ENCODE results near the gene PHACTR1.
"Not testable (repeated sequence)": the region's sequence is repeated elsewhere in the genome, so short reads cannot be mapped to it uniquely, and the experiment has no call there.

PHACTR1 gene

DNA sequence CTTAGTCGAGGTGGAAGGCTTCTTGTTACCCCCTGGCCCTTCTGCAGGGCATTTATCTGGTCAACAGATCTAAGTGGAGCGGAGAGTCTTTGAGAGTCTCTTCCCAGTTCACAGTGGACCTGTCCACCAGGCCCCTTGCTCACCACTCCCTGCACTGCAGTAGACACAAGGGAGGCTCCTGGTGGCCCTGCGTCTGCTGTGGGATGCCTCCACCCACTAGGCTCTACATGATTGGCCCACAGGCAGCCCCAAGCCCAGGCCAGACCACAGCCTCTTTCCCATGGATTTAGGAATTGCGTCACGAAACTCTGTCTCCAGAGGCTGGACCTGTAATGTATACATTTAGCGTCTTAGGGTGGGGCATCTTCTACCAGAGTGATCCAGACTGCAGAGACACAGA, 583.4 kb downstream of the PHACTR1 start:
- DNase-seq = no peak

DNA sequence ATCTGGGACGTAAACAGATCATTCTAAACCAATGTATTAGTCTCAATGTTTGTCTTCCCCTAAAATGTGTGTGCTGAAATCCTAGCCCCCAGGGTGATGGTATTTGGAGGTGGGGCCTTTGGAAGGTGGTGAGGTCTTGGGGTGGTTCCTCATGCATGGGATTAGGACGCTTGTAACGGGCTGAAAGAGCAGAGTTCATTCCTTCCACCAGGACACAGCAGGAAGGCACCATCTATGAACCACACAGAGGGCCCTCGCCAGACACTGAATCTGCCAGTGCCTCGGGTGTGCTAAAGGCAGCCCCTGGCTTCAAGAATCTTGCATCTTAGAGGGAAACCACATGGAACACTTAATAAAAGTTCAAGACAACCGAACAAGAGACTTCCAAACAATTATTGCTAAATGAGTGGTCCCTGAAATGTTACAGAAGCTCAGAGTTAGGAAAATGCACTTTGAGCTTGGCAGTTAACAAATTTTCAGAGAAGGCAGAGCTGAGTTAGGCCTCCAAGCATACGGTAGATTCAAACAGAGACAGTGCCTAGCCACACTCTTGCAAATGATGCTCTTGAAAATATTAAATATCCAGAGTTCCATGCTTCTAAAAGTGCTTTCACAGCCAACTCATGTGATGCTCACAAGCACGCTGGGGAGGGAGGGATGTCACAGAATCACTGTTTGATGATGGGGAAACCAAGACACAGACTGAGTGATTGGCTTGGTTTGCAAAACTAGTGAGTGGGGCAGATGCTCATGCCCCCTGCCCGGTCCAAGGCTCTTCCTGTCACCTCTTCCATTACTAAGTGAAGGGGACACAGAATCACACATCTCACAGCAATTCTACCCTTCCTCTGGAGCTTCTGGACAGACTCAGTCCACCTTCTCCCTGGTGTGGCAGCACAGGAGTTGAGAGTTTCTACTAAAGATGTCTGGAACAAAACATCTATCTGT, 584.4 kb downstream of the PHACTR1 start:
- DNase-seq = no peak

DNA sequence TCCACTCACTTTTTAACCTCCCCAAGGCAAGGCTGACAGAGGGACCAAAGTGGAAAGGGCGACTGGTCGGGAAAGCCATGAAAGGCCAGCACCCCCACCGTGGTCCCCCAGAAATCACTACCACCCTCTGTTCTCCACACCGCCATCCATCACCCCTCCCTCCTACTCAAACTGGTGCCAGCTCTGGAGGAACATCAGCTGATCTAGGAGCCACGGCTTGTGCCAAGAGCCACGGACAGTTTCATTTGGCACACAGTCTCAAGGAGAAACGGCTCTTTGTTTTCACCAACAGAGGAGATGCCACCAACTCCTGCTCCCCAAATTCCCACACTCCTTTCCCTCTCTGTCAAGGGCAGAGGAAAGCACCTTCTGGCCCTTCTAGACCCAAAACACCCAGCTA, 585.7 kb downstream of the PHACTR1 start:
- no peak for DNase-seq

DNA sequence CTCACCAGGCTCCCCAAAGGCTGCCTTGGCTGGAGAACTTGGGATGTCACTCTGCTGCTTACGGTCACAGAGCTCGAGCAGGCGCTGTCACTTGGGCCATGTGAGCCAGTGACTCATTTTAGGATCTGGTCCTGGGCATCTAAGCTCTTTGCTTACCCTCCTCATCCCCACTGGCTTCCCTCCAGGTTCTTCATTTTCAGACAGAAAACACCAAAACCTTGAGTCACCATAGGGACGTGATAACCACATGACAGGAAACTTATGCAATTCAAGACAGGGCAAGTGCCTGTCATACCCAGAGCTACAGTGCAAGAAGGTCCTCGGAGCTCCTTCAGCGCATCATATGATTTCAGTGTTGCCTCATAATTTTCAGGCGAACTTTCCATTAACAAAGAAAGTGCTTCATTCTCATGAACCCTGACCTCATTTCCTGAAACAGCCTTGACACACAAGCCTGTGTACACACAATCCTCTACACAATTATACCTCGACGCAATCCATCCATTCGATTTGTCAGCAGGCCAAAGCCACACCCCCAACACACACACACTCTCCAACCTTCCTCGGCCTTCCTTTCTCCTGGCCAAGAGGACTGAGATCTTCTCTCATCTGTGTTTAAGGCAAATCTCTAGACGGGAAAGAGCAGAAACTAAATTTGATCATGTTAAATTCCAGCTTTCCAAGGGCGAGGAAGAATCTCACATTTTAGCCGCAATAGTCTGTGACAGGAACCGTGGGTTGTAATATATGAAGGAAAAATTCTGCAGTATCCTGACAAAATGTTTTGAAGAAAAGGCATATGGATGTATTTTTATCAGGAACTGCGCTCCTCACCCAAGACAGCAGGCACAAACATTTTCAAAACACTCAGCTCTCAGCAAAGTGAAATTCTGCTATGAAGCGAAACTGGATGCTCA, 586.4 kb downstream of the PHACTR1 start:
- no peak for DNase-seq

DNA sequence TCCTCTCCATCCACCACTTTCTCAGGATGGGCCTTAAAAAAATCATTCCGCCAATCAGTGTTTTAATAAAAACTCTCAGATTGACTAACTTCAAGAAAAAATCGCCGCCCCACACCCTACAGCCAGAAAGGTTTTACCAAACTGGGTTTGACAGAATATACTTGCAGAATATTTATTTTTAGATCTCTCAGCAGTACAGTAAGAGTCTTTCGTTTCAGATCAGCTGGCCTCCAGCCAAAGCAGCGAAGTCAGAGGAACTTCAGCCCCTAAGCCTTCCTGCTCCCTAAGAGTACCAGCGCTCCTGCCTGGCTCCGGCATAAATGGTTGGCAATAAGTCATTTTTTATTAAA, 587.1 kb downstream of the PHACTR1 start:
- DNase-seq = no peak

DNA sequence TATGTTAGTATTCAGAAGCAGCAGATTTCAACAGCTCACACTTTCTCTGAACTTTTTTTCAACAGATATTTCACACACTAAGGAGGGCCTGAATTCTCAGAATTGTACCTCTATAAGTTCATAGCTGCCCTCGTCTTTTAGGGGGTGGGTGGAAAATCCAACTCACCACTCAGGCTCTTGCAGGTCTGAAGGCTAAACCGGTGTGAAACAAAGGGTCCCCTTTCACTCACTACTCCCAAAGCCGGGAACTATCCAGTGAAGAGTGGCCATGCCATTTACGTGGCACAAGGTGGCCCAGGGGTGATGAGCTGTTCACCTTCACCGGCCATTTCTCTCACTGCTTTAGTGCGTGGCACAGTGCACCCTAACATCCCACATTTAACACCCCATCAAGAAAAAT, 587.5 kb downstream of the PHACTR1 start:
- DNase-seq = no peak

DNA sequence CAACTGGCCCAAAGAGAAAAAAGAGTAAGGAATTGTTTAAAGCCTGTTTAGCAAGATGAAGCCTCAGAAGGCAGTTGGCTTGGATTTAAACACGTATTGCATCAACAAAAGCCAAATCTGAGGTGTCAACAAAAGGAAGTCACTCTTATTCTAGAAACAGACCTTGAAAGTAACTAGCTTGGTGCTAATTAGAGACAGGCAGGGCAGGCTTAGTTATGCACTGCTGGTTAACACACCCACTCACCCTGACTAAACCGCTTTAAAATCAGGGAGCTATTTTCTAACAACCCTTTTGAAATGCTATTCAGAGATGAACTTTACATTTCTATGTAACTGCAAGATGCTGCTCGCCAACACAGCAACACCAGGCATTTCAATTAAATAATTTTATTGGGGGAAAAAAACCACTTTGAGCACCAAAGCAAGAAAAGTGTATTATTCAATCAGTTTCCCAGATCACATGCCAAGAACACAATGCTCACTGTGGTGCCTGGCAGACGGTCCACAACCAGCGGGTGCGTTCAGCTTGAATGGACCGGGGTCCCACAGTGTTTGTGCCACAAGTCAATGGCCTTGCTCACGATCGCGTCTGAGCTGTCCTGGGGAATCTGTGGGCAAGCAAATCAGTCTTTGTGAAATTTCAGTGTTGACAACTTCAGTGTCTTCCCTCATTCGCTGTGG, 588.2 kb downstream of the PHACTR1 start:
- no peak for DNase-seq

DNA sequence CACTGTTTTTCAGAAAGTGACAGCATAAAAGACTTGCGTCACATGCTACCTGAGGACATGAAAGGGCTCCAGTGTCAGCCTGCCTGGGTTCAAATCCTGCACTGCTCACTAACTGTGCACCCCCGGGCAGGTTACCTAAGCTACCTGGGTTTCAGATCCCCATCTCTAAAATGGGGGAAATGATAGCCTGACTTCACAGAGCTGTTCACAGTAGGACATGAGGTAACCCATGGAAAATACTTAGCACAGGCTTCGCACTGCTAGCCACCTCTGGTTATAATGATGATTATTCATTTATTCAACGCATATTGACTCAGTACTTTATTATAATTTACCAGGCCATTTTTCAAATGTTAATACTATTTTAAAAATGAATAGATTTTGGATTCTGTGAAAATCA, 588.7 kb downstream of the PHACTR1 start:
- no peak for DNase-seq

DNA sequence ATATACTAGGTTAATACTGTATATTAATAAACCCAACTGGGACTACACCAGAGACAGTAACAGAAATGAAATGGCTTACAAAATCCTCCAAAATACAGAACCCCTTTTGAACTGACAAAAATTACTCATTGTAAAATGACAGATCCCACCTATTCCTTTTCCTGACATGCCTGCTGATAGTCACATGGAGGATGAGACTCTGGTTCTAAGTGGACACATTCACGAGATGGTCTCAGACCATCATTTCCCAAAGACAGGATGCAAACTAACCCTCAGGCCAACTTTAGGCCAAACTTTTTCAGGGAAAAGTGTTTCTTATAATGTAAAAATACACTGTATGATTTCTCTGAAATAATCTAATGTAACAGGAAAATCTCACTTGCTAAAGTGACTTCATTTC, 589.2 kb downstream of the PHACTR1 start:
- no peak for DNase-seq

DNA sequence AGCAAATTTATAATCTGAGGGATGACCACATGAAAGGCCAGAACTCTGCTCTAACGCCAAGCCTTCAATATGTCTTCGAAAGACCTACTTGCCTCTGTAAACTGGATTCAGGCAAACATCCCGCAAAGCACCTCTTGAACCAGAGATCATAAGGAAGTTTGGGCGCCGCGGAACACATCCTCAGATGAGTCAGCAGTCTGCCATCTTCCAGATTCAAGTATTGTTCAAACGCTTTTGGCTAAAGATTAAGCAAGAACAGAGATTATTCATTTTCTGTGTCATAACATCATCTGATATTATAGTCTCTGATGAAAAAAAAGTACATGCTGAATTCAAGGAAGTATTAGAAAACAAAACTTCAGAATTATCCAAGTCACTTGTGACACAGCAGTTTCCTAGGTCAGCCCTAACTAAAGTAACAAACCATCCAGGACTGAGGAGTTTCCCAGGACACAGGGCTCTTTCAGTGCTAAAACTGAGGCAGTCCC, 591.0 kb downstream of the PHACTR1 start:
- DNase-seq = no peak

DNA sequence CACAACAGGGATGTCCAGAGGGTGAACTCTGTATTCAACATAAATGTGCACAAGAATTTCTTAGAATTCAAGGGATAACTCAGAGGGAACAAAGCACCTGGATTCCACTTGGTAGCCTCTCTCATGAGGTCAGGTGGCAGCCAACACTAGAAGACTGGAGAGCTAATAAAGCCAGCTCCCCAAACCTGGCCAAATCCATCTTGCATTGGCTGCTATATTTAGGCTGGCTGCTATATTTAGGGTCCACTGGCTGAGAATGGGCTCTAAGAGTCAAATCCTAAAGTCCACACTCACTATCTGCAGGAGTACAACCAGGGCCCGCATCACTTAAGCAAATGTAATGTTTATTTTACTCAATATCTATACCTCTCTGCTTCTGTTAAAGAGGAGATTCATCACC, 591.8 kb downstream of the PHACTR1 start:
- no peak for DNase-seq

DNA sequence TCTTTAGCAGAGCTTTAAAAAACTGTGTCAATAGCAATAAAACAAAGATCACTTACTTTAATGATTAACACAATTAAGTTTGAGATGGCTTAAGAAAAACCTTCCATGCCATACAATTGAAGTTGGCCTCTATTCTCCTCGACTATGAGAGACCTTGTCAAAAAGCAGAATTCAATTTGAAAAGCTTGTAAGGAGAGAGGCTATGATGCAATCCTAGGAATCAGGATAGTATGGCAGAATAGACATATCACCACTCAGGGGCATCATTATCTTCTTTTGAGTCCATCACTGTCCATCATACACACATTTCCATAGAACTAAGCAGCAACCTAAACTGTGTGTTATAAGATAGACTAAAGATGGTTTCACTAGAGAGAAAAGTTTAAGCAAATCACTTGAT, 594.6 kb downstream of the PHACTR1 start:
- no peak for DNase-seq

DNA sequence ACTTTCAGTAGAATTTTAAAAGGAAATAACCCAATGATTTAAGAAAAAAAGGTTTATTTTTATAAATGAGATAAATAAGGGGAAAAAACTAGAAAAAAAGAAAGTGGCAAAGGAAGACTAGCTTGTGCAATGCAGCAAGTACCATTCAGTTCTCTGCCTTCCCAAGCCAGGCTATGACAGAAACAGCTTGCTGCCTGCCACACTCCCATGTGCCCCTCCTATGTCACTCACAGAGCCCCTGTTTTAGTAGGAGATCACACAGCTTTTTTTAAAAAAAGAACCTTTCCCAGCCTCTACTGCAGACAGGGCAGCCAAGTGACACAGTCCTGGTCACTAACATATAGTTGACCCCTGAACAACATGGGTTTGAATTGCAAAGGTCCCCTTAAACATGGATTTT, 598.2 kb downstream of the PHACTR1 start:
- DNase-seq = no peak

DNA sequence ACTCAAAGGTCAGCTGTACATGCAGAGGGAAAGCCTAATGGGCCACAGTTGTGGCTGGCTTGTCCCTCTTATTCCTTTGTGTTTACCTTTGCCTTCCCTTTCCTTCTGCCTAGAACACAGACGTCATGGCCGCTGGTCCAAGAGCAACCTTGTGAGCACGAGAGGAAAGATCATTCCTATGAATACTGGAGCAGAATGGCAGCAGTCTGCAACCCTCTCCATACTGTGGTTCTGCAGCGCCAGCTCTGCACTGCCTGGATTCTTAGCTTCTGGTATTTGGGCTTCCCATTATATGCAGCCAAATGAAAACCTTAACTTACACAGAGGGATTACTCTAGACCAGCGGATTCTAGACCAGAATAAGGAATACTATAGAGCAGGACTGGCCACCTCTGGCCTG, 599.3 kb downstream of the PHACTR1 start:
- DNase-seq = no peak

DNA sequence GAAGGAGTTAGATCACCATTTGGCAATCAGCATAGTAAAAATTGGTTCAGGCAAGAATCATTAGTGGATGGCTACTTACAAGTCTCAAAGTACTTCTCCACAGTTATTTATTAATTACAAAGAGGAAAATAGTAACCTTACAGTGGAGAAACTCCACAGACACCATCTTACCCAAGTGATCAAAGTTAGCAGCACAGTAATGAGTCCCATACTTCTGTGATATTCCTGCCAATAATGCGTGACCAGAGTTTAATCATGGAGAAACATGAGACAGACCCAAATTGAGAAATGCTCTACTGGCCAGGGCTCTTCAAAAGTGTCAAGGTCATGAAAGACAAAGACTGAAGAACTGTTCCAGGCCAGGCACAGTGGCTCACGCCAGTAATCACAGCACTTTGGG, 602.3 kb downstream of the PHACTR1 start:
- no peak for DNase-seq

DNA sequence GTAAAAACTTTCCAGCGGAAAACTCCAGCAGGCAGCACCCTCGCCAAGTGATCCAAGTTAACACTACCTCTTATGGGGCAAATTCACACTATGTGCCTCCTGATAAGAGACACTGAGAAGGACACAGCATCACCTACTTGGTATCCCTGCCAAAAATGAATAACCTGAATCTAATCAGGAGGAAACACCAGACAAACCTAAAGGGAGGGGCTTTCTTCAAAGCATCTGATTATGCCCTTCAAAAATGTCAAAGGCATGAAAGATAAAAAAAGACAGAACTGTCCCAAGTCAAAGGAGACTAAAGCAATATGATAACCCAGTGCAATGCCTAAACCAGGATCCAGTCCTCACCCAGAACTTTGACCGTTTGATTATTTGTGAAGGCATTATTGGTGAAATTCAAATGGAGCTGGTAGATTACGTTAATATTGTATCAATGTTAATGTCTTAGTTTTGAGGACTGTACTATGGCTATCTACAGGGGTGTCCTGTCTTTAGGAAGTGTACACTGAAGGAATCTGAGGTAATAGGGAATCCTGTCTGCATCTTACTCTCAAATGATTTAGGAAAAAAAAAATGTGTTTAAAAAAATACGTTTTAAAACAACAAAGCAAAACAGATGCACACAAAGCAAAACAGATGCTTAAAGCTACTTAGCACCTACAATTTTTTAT, 603.5 kb downstream of the PHACTR1 start:
- no peak for DNase-seq

DNA sequence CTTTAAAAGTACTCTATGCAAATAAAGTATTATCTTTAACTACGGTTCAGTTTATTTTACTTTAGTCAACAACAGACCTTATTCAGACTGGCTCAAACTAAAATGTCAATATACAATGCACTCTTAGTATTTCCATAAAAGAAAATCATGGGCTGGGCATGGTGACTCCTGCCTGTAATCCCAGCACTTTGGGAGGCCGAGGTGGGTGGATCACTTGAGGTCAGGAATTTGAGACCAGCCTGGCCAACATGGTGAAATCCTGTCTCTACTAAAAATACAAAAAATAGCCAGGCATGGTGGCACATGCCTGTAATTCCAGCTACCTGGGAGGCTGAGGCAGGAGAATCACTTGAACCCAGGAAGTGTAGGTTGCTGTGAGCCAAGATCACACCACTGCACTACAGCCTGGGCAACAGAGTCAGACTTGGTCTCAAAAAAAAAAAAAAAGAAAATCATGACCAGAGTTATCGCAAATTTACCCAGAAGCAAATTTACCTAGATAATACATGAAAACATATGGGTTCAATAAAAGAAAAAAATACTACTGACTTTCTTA, 609.5 kb downstream of the PHACTR1 start:
- DNase-seq = not testable (repeated sequence)

DNA sequence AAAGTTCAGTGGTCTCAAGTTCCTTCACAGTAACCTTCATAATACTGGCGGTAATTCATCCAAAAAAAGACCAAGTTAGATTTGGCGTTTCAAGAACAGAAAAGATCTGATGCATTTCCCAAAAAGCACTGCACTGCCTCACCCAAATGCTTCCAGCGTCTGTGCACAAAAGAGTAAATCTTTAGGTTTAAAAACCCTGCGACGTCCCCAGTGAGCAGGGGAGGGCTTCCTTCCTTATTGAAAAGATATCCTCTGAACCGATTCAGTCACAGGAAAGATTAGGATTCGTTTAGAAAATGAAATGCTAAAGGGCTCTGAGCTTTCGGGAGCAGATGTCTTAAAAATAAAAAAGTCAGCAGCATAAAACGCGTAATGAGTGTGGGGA, 611.1 kb downstream of the PHACTR1 start:
- DNase-seq = no peak

DNA sequence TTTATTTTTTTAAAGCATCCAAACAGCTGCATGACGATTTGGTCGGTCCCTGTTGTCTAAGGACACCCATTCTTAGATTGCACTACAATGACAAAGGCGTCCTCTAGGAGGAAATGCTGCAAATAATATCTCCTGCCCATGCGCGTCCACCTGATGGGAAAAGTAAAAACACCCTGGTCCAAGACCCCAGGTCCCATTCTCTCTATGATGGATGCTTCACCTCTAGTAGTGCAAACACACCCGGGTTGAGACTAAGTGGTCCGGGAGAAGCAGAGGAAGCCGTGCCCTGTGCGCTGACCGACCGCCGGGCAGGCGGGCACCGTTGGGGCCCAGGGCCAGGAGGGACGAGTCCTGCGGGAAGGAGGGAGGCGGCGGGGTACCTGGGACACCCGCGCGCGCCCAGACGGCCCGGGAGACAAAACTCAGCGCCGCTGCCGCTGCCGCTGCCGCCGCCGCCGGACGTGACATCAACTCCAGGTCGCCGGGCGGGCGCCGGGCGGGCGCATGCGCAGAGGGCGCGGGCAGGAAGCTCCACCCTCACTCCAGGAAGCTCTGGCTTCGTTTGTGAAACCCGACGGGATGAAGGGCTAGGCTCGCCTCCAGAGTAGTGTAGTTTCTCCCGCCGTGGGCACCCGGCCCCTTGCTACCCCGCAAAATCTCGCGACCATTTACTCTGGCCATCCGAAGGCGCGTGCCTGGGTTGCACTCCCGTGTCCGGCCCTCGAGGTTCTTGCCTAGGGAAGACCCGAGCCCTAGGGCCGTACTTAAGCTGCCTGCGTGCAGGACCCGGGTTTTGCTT, 611.7 kb downstream of the PHACTR1 start, which contains the start of gene TBC1D7:
TBC1D7 (minus strand) TSS at position 462 of the 799 bp plus-strand sequence. CDS start 1,639 bp downstream, outside the sequence.
- peak; percentile 75 to 90 (median 87) for DNase-seq

DNA sequence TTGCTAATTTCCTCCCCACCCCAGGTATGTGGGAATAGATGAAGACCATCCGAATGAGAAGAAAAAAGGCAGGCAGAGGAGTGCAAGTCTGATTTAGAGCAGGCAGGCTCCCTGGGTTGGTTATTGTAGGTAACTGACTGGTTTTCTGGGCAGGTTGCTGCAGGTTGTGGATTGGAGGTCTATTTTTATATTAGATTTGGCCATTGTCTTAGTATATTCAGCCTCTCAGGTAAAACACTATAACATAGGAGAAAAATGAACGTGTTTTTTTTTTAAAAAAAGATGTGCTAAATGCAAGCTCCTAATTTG, 612.3 kb downstream of the PHACTR1 start:
- no peak for DNase-seq

Measured in activated naive CD4-positive, alpha-beta T cell (primary cell).